Ishikawa (cell line): ENCODE data around the gene GPR78.

ENCODE experiments used
- CEBPB ChIP-seq: IDR thresholded peaks from 2 replicates; pipeline ENCODE4 v1.6.1; 2012
- EGR1 ChIP-seq: IDR thresholded peaks from 2 replicates; pipeline ENCODE4 v1.6.1; 2012
- EP300 ChIP-seq: IDR thresholded peaks from 2 replicates; pipeline ENCODE4 v1.6.1; 2012; ENCODE audit warnings: borderline replicate concordance
- RAD21 ChIP-seq: IDR thresholded peaks from 2 replicates; pipeline ENCODE4 v1.6.1; 2012; ENCODE audit warnings: low read depth
- TAF1 ChIP-seq: IDR thresholded peaks from 2 replicates; pipeline ENCODE4 v1.6.1; 2012; ENCODE audit warnings: low read depth, mild to moderate bottlenecking
- TCF12 ChIP-seq: IDR thresholded peaks from 2 replicates; pipeline ENCODE4 v1.6.1; 2012; ENCODE audit warnings: low read depth
- TEAD4 ChIP-seq: IDR thresholded peaks from 2 replicates; pipeline ENCODE4 v1.6.1; 2012
- YY1 ChIP-seq: IDR thresholded peaks from 2 replicates; pipeline ENCODE4 v1.6.1; 2012; ENCODE audit warnings: low read depth
- ZBTB7A ChIP-seq: IDR thresholded peaks from 2 replicates; pipeline ENCODE4 v1.6.1; 2012; ENCODE audit warnings: low read depth
- TF ChIP-seq, protein P1 (sequence below): IDR thresholded peaks from 2 replicates; pipeline ENCODE4 v1.6.1; 2012
- TF ChIP-seq, protein P2 (sequence below): IDR thresholded peaks from 2 replicates; pipeline ENCODE4 v1.6.1; 2012; ENCODE audit warnings: low read depth, mild to moderate bottlenecking
- TF ChIP-seq, protein P3 (sequence below): IDR thresholded peaks from 2 replicates; pipeline ENCODE4 v1.6.1; 2012

DNA sequence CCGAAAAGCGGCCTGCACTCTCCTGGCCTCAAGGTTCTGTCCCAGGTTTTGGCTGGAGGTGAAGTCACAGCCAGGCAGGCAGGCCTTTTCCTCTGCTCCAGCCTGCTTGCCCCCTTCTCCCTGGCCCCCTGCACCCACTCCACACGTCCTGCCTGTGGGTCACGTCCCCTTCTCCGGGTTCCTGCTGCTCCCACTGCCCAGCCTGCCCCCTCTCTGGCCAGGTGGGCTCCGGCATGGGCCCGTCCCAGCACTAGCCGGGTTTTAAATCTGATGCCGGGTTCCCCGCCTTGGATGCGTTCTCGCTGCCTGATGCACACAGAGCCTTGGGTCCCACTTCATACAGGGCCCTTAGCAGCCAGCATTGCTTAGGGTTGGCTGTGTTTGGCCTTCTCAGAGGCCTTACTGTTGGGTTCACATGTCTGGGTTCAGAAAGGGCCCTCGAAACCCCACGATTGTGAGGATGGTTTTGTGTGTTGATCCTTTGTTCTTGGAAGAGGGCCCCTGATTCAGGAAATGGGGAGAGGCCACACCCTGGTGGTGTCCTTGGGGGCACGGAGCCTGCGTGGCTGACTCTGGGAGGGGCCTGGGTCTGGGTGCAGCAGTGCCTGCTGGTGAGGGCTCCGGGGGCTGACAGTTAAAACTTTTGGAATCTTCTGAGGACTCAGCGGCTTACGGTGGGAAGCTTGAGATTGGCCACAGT is 18.3 kb downstream of the GPR78 start:
- TF ChIP-seq RAD21 (no peak), TEAD4 (no peak), YY1 (no peak), EP300 (no peak), CEBPB (no peak), EGR1 (no peak), TCF12 (no peak), ZBTB7A (no peak), TAF1 (no peak)
- TF ChIP-seq, protein P1, sequence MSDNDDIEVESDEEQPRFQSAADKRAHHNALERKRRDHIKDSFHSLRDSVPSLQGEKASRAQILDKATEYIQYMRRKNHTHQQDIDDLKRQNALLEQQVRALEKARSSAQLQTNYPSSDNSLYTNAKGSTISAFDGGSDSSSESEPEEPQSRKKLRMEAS: no peak
- TF ChIP-seq, protein P2, sequence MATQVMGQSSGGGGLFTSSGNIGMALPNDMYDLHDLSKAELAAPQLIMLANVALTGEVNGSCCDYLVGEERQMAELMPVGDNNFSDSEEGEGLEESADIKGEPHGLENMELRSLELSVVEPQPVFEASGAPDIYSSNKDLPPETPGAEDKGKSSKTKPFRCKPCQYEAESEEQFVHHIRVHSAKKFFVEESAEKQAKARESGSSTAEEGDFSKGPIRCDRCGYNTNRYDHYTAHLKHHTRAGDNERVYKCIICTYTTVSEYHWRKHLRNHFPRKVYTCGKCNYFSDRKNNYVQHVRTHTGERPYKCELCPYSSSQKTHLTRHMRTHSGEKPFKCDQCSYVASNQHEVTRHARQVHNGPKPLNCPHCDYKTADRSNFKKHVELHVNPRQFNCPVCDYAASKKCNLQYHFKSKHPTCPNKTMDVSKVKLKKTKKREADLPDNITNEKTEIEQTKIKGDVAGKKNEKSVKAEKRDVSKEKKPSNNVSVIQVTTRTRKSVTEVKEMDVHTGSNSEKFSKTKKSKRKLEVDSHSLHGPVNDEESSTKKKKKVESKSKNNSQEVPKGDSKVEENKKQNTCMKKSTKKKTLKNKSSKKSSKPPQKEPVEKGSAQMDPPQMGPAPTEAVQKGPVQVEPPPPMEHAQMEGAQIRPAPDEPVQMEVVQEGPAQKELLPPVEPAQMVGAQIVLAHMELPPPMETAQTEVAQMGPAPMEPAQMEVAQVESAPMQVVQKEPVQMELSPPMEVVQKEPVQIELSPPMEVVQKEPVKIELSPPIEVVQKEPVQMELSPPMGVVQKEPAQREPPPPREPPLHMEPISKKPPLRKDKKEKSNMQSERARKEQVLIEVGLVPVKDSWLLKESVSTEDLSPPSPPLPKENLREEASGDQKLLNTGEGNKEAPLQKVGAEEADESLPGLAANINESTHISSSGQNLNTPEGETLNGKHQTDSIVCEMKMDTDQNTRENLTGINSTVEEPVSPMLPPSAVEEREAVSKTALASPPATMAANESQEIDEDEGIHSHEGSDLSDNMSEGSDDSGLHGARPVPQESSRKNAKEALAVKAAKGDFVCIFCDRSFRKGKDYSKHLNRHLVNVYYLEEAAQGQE: no peak
- TF ChIP-seq, protein P3, sequence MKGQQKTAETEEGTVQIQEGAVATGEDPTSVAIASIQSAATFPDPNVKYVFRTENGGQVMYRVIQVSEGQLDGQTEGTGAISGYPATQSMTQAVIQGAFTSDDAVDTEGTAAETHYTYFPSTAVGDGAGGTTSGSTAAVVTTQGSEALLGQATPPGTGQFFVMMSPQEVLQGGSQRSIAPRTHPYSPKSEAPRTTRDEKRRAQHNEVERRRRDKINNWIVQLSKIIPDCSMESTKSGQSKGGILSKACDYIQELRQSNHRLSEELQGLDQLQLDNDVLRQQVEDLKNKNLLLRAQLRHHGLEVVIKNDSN: no peak
